ENCODE measurements around the gene PPP1R10.

DNA sequence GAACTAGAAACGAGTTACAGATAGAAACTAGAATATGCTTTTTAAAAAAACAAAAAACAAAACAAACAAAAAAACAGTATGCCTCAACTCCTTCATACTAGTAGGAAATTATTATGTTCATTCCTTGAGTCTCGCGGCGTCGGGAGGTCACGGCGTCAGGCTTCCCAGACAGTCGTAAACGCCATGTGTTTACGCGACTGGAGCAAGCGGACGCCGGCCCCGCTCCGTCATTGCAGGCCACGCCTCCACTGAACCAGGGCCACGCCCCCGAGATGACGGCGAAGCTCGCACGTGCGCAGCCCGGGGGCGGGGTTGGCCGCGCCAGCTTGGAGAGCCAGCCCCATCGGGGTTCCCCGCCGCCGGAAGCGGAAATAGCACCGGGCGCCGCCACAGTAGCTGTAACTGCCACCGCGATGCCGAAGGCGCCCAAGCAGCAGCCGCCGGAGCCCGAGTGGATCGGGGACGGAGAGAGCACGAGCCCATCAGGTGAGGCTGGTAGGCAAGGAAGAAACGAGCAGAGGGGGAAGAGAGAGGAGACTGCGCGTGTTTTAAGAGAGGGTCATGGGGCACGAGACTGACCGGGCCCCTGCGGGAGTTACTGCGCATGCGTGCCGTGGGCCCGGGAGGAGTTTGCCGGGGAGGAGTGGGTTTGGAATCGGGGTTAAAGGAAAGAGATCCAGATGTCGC is 45.8 kb downstream of the PPP1R10 start, which contains the start of gene ABCF1:
- TF ChIP-seq, protein P1, sequence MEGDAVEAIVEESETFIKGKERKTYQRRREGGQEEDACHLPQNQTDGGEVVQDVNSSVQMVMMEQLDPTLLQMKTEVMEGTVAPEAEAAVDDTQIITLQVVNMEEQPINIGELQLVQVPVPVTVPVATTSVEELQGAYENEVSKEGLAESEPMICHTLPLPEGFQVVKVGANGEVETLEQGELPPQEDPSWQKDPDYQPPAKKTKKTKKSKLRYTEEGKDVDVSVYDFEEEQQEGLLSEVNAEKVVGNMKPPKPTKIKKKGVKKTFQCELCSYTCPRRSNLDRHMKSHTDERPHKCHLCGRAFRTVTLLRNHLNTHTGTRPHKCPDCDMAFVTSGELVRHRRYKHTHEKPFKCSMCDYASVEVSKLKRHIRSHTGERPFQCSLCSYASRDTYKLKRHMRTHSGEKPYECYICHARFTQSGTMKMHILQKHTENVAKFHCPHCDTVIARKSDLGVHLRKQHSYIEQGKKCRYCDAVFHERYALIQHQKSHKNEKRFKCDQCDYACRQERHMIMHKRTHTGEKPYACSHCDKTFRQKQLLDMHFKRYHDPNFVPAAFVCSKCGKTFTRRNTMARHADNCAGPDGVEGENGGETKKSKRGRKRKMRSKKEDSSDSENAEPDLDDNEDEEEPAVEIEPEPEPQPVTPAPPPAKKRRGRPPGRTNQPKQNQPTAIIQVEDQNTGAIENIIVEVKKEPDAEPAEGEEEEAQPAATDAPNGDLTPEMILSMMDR (IDR thresholded peaks at IDR 0.05): peak in 2 of 5 experiments; percentile 45 to 52
- TF ChIP-seq POLR2A (IDR thresholded peaks at IDR 0.05) (peak; percentile 20 to 84), EP300 (IDR thresholded peaks at IDR 0.05) (peak; percentile 90 to 97)
